OCI-LY7 (cell line): Measurements from ENCODE around the gene MAML3.

Experiments used
- CTCF ChIP-seq: fragments of 200-600 bp; sonication (generic); conservative IDR thresholded peaks from 2 replicates; pipeline ENCODE4 v1.5.1; 2014; ENCODE audit warnings: mild to moderate bottlenecking, antibody characterized with exemption, low read length, moderate library complexity, mixed read lengths
- EZH2phosphoT487 ChIP-seq: fragments of 200-600 bp; sonication (generic); IDR thresholded peaks from 2 replicates; pipeline ENCODE4 v1.6.1; 2018; ENCODE audit warnings: low read depth, borderline replicate concordance, mild to moderate bottlenecking, mixed run types, antibody characterized with exemption, low read length, moderate library complexity, mixed read lengths

- no peak for TF ChIP-seq CTCF
- TF ChIP-seq EZH2phosphoT487, result no peak
These were observed 299.1 kb downstream of the MAML3 start for GRCh38 chr4:139854668-139855403.
